Measurements from ENCODE around the gene PRKAG2.

The PRKAG2 gene

GRCh38 chr7:151895008-151895630 lies 18.2 kb upstream of the PRKAG2 start:
- Histone ChIP-seq H3K27me3 (ENCODE audit: insufficient read depth, low read length) (no peaks in the 10 kb centered on the region), H4K8ac (ENCODE audit: low read depth, low read length) (no peak overlapping the region), H3K27ac (ENCODE audit: low read depth, low read length) (no peak overlapping the region), H3K36me3 (ENCODE audit: control insufficient read depth in 1 of 2, insufficient read depth in 2 of 2, low read length in 2 of 2) (no peaks in the 10 kb centered on the region), H2BK12ac (ENCODE audit: low read length) (no peak overlapping the region), H3K9me3 (ENCODE audit: insufficient read depth, low read depth, low read length) (no peaks in the 10 kb centered on the region), H3K9ac (ENCODE audit: low read length) (no peak overlapping the region), H3K18ac (ENCODE audit: low read length) (no peak overlapping the region), H3K4me2 (ENCODE audit: low read length) (no peak overlapping the region), H3K4me3 (ENCODE audit: low read depth, low read length) (no peak overlapping the region), H2AFZ (ENCODE audit: insufficient read depth, low read length, poor library complexity) (no peak overlapping the region), H4K12ac (ENCODE audit: low read depth, low read length) (no peak overlapping the region), H4K91ac (ENCODE audit: low read depth, low read length) (no peak overlapping the region), H3K4ac (ENCODE audit: low read depth, low read length) (no peak overlapping the region), H3K14ac (ENCODE audit: low read length) (no peak overlapping the region), H2AK5ac (ENCODE audit: low read length) (no peak overlapping the region), H2BK120ac (ENCODE audit: insufficient read depth, low read length, poor library complexity) (no peak overlapping the region), H2BK5ac (ENCODE audit: low read depth, low read length, poor library complexity) (no peak overlapping the region), H3K4me1 (ENCODE audit: control insufficient read depth in 1 of 2, insufficient read depth in 2 of 2, low read length in 2 of 2) (no peaks in the 10 kb centered on the region), H3K79me1 (ENCODE audit: low read length) (no peaks in the 10 kb centered on the region), H3K23ac (ENCODE audit: low read length) (no peak overlapping the region), H3K79me2 (ENCODE audit: control insufficient read depth, insufficient read depth, low read length, poor library complexity) (no peaks in the 10 kb centered on the region)
- WGBS (ENCODE audit: extremely low coverage, insufficient coverage, insufficient read length): no CpG with 5 or more reads among the region's 21 CpGs
- no peak for DNase-seq

- no peak overlapping the region for H3K9ac ChIP-seq (ENCODE audit: low read length)
- DNase-seq: no peak
- H3K27ac ChIP-seq (ENCODE audit: low read depth, low read length): no peak overlapping the region
- H3K79me1 ChIP-seq (ENCODE audit: low read length): no peaks in the 10 kb centered on the region
- no peaks in the 10 kb centered on the region for H3K79me2 ChIP-seq (ENCODE audit: control insufficient read depth, insufficient read depth, low read length, poor library complexity)
- no peak overlapping the region for H3K4me2 ChIP-seq (ENCODE audit: low read length)
- H3K4me1 ChIP-seq (ENCODE audit: control insufficient read depth in 1 of 2, insufficient read depth in 2 of 2, low read length in 2 of 2): no peaks in the 10 kb centered on the region
- no peaks in the 10 kb centered on the region for H3K27me3 ChIP-seq (ENCODE audit: insufficient read depth, low read length)
- H3K4me3 ChIP-seq (ENCODE audit: low read depth, low read length): no peak overlapping the region
- no peak overlapping the region for H2BK120ac ChIP-seq (ENCODE audit: insufficient read depth, low read length, poor library complexity)
- WGBS (ENCODE audit: extremely low coverage, insufficient coverage, insufficient read length): 100% methylated on average over 17 of the region's 40 CpGs
- no peak overlapping the region for H3K23ac ChIP-seq (ENCODE audit: low read length)
- no peak overlapping the region for H3K4ac ChIP-seq (ENCODE audit: low read depth, low read length)
- no peak overlapping the region for H4K12ac ChIP-seq (ENCODE audit: low read depth, low read length)
- H2BK12ac ChIP-seq (ENCODE audit: low read length): no peak overlapping the region
- no peak overlapping the region for H4K91ac ChIP-seq (ENCODE audit: low read depth, low read length)
- H3K14ac ChIP-seq (ENCODE audit: low read length): no peak overlapping the region
- no peak overlapping the region for H3K18ac ChIP-seq (ENCODE audit: low read length)
- no peak overlapping the region for H2BK5ac ChIP-seq (ENCODE audit: low read depth, low read length, poor library complexity)
- no peak overlapping the region for H4K8ac ChIP-seq (ENCODE audit: low read depth, low read length)
- H2AFZ ChIP-seq (ENCODE audit: insufficient read depth, low read length, poor library complexity): no peak overlapping the region
- no peaks in the 10 kb centered on the region for H3K9me3 ChIP-seq (ENCODE audit: insufficient read depth, low read depth, low read length)
- H3K36me3 ChIP-seq (ENCODE audit: control insufficient read depth in 1 of 2, insufficient read depth in 2 of 2, low read length in 2 of 2): no peaks in the 10 kb centered on the region
- H2AK5ac ChIP-seq (ENCODE audit: low read length): no peak overlapping the region
These were observed 17.4 kb upstream of the PRKAG2 start for GRCh38 chr7:151894111-151895007.

GRCh38 chr7:151893405-151893923 lies 16.5 kb upstream of the PRKAG2 start:
- Histone ChIP-seq H3K9me3 (ENCODE audit: insufficient read depth, low read depth, low read length) (no peaks in the 10 kb centered on the region), H3K27ac (ENCODE audit: low read depth, low read length) (no peak overlapping the region), H3K27me3 (ENCODE audit: insufficient read depth, low read length) (no peaks in the 10 kb centered on the region), H3K4me1 (ENCODE audit: control insufficient read depth in 1 of 2, insufficient read depth in 2 of 2, low read length in 2 of 2) (no peaks in the 10 kb centered on the region), H3K4ac (ENCODE audit: low read depth, low read length) (no peak overlapping the region), H3K79me2 (ENCODE audit: control insufficient read depth, insufficient read depth, low read length, poor library complexity) (no peaks in the 10 kb centered on the region), H3K9ac (ENCODE audit: low read length) (no peak overlapping the region), H3K4me2 (ENCODE audit: low read length) (no peak overlapping the region), H2BK120ac (ENCODE audit: insufficient read depth, low read length, poor library complexity) (no peak overlapping the region), H4K91ac (ENCODE audit: low read depth, low read length) (no peak overlapping the region), H3K4me3 (ENCODE audit: low read depth, low read length) (no peak overlapping the region), H3K18ac (ENCODE audit: low read length) (no peak overlapping the region), H2AK5ac (ENCODE audit: low read length) (no peak overlapping the region), H2AFZ (ENCODE audit: insufficient read depth, low read length, poor library complexity) (no peak overlapping the region), H4K8ac (ENCODE audit: low read depth, low read length) (no peak overlapping the region), H2BK5ac (ENCODE audit: low read depth, low read length, poor library complexity) (no peak overlapping the region), H3K14ac (ENCODE audit: low read length) (no peak overlapping the region), H2BK12ac (ENCODE audit: low read length) (no peak overlapping the region), H3K23ac (ENCODE audit: low read length) (no peak overlapping the region), H3K36me3 (ENCODE audit: control insufficient read depth in 1 of 2, insufficient read depth in 2 of 2, low read length in 2 of 2) (no peaks in the 10 kb centered on the region), H3K79me1 (ENCODE audit: low read length) (no peaks in the 10 kb centered on the region), H4K12ac (ENCODE audit: low read depth, low read length) (no peak overlapping the region)
- WGBS (ENCODE audit: extremely low coverage, insufficient coverage, insufficient read length): no CpG with 5 or more reads among the region's 9 CpGs
- no peak for DNase-seq

GRCh38 chr7:151891753-151892152 lies 14.8 kb upstream of the PRKAG2 start:
- H2AFZ ChIP-seq (ENCODE audit: insufficient read depth, low read length, poor library complexity): no peak overlapping the region
- no peak overlapping the region for H2BK120ac ChIP-seq (ENCODE audit: insufficient read depth, low read length, poor library complexity)
- no peaks in the 10 kb centered on the region for H3K79me2 ChIP-seq (ENCODE audit: control insufficient read depth, insufficient read depth, low read length, poor library complexity)
- no CpG with 5 or more reads among the region's 9 CpGs for WGBS (ENCODE audit: extremely low coverage, insufficient coverage, insufficient read length)
- H3K4me1 ChIP-seq (ENCODE audit: control insufficient read depth in 1 of 2, insufficient read depth in 2 of 2, low read length in 2 of 2): no peaks in the 10 kb centered on the region
- H3K4me2 ChIP-seq (ENCODE audit: low read length): no peak overlapping the region
- no peak overlapping the region for H3K18ac ChIP-seq (ENCODE audit: low read length)
- H3K4ac ChIP-seq (ENCODE audit: low read depth, low read length): no peak overlapping the region
- no peak overlapping the region for H3K4me3 ChIP-seq (ENCODE audit: low read depth, low read length)
- H3K9me3 ChIP-seq (ENCODE audit: insufficient read depth, low read depth, low read length): no peaks in the 10 kb centered on the region
- DNase-seq: no peak
- H4K91ac ChIP-seq (ENCODE audit: low read depth, low read length): no peak overlapping the region
- no peak overlapping the region for H2BK5ac ChIP-seq (ENCODE audit: low read depth, low read length, poor library complexity)
- no peak overlapping the region for H2AK5ac ChIP-seq (ENCODE audit: low read length)
- no peaks in the 10 kb centered on the region for H3K79me1 ChIP-seq (ENCODE audit: low read length)
- H3K23ac ChIP-seq (ENCODE audit: low read length): no peak overlapping the region
- no peaks in the 10 kb centered on the region for H3K27me3 ChIP-seq (ENCODE audit: insufficient read depth, low read length)
- H4K8ac ChIP-seq (ENCODE audit: low read depth, low read length): no peak overlapping the region
- H4K12ac ChIP-seq (ENCODE audit: low read depth, low read length): no peak overlapping the region
- no peak overlapping the region for H3K14ac ChIP-seq (ENCODE audit: low read length)
- no peak overlapping the region for H3K9ac ChIP-seq (ENCODE audit: low read length)
- H2BK12ac ChIP-seq (ENCODE audit: low read length): no peak overlapping the region
- H3K27ac ChIP-seq (ENCODE audit: low read depth, low read length): no peak overlapping the region
- no peaks in the 10 kb centered on the region for H3K36me3 ChIP-seq (ENCODE audit: control insufficient read depth in 1 of 2, insufficient read depth in 2 of 2, low read length in 2 of 2)

All from trophoblast cell (in vitro differentiated cells and primary cell).